Activated B cell treated with CpG ODN at 0.5 μM for 24 hours (primary cell): ENCODE measurements around the gene RECQL5. TPM values are rescaled to one million over a fixed set of nuclear protein-coding genes. Genes with fewer than 3 reads are reported as not detected.
A peak's percentile ranks its signal among the peaks of the same experiment; 100 is the strongest.

Source experiments
- ATAC-seq: fragments of 200-7000 bp; cut with Tn5 transposase; one replicate; pipeline ENCODE4 v1.10.0; 2021; ENCODE audit warnings: low read depth, mild to moderate bottlenecking, moderate library complexity
- CTCF ChIA-PET: fragments of 350-600 bp; sonication (Branson Sonifier 250); formaldehyde crosslinking; loops from one replicate; lab custom pipeline; 2021; ENCODE audit warnings: antibody characterized with exemption; lab: Charles Lee
- POLR2A ChIA-PET: fragments of 350-600 bp; sonication (Branson Sonifier 250); formaldehyde crosslinking; loops from one replicate; lab custom pipeline; 2021; ENCODE audit warnings: antibody characterized with exemption; lab: Charles Lee
- DNase-seq: peaks from one replicate; pipeline ENCODE4 v3.0.0; 2022
- H3K27ac Mint-ChIP-seq: one replicate; pipeline ENCODE4 v1.8.0; 2020; ENCODE audit warnings: mixed read lengths
- H3K27me3 Mint-ChIP-seq: one replicate; pipeline ENCODE4 v1.8.0; 2021; ENCODE audit warnings: mixed read lengths
- H3K36me3 Mint-ChIP-seq: one replicate; pipeline ENCODE4 v1.8.0; 2021; ENCODE audit warnings: low read depth, mixed read lengths
- H3K4me1 Mint-ChIP-seq: one replicate; pipeline ENCODE4 v1.8.0; 2021; ENCODE audit warnings: mixed read lengths
- H3K4me3 Mint-ChIP-seq: one replicate; pipeline ENCODE4 v1.8.0; 2020; ENCODE audit warnings: mild to moderate bottlenecking, mixed read lengths
- H3K9me3 Mint-ChIP-seq: one replicate; pipeline ENCODE4 v1.8.0; 2020; ENCODE audit warnings: mixed read lengths
- intact Hi-C: fragments of 100-400 bp; cut with micrococcal nuclease; formaldehyde crosslinking; loops from one replicate; pipeline ENCODE4 v1.15.1; 2024
- total RNA-seq: library from RNA; stranded (reverse); gene quantifications from 2 replicates; pipeline ENCODE4 v1.2.3, GENCODE V29; 2022
- TF ChIP-seq, protein P1 (sequence below): fragments of 200-600 bp; IDR thresholded peaks from one replicate; pipeline ENCODE4 v1.8.0; 2022; ENCODE audit warnings: antibody characterized with exemption, mild to moderate bottlenecking

Gene RECQL5
- total RNA-seq, 1 donor from 2014 or later: 65.4 TPM

DNA sequence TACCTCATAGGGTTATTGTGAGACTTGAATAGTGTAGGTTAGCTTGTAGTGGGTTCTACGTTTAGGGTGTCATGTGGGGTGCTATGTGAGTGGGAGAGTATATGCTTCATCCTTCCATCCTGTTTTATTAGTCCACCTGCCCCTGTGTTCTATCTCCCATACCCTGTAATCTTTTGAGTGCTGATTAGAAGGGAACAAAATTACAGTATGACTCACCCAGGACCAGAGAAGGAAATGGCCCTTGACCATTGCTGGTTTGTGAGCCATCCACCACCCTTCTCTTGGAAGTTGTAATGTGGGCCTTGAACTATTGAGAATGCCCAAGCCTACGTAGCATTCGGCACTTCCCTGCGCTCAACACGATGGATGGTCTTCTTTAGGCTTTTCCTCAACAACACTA, 17.3 kb upstream of the RECQL5 start:
- DNase-seq (no peak), ATAC-seq (no peak)
- Mint-ChIP-seq H3K36me3 (peaks cover 57% of the 10 kb centered on the region), H3K27ac (peak overlapping the region; percentile 11), H3K4me3 (no peak overlapping the region), H3K4me1 (peaks cover 55% of the 10 kb centered on the region), H3K27me3 (no peaks in the 10 kb centered on the region), H3K9me3 (no peaks in the 10 kb centered on the region)
- ChIA-PET CTCF (interaction anchor here (0.8 to 2.0 kb wide), 5 partner anchors 9 to 69 kb away, joined by 3 to 9 read pairs (median 5); partner anchors contain the start of gene SMIM5), POLR2A (no interaction called here)
- TF ChIP-seq, protein P1, sequence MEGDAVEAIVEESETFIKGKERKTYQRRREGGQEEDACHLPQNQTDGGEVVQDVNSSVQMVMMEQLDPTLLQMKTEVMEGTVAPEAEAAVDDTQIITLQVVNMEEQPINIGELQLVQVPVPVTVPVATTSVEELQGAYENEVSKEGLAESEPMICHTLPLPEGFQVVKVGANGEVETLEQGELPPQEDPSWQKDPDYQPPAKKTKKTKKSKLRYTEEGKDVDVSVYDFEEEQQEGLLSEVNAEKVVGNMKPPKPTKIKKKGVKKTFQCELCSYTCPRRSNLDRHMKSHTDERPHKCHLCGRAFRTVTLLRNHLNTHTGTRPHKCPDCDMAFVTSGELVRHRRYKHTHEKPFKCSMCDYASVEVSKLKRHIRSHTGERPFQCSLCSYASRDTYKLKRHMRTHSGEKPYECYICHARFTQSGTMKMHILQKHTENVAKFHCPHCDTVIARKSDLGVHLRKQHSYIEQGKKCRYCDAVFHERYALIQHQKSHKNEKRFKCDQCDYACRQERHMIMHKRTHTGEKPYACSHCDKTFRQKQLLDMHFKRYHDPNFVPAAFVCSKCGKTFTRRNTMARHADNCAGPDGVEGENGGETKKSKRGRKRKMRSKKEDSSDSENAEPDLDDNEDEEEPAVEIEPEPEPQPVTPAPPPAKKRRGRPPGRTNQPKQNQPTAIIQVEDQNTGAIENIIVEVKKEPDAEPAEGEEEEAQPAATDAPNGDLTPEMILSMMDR: no peak
- intact Hi-C loops: no loop called here

DNA sequence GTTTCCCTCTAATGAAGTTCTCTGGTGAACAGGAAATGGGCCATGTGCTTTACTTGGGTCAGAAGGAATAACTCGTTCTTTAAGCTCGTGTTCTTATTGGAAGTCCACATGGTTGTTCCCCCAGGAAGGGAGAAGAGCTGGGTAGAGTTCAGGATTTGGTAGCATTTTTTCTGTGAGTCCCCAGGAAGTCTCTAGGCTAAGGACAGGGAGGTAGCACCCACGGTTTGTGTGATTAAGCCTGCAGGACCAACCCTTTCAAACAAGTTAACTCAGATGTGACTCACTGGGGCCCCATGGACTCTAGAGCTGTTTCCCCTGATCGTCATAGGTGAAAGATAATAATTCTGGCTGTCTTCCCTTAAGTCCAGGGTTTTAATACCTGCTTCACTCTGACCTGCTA, 16.6 kb upstream of the RECQL5 start:
- ChIA-PET CTCF (interaction anchor here (0.8 to 2.0 kb wide), 5 partner anchors 9 to 70 kb away, joined by 3 to 9 read pairs (median 5); partner anchors contain the start of gene SMIM5), POLR2A (interaction anchor here (0.8 kb wide), 1 partner anchor 79 kb away, joined by 3 read pairs; no protein-coding TSS in a partner anchor)
- H3K9me3 Mint-ChIP-seq: no peaks in the 10 kb centered on the region
- ATAC-seq (no peak), DNase-seq (no peak)
- no peaks in the 10 kb centered on the region for H3K27me3 Mint-ChIP-seq
- intact Hi-C loops: no loop called here
- TF ChIP-seq, protein P1: no peak
- peak overlapping the region; percentile 46 for H3K27ac Mint-ChIP-seq
- H3K4me3 Mint-ChIP-seq: no peak overlapping the region
- peaks cover 53% of the 10 kb centered on the region for H3K4me1 Mint-ChIP-seq
- peaks cover 60% of the 10 kb centered on the region for H3K36me3 Mint-ChIP-seq

DNA sequence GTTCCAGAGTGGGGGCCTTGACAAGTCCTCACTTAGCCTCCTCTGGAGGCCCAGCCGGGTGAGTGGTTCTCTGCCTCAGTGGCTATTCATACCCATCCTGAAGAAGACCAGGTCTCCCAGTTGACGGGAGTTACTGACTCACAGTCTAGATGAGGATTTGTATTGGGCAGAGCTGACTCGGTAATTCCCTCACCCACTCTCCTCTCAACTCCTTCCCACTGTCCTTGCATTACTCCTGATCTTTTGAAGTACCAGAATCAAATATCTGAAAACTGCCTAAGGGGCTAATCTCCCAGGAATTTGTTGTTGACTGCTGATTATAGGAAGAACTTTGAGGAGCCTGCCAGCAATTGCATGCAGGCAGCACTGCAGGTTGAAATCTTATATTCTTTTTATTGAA, 14.3 kb upstream of the RECQL5 start:
- H3K27ac Mint-ChIP-seq: no peak overlapping the region
- TF ChIP-seq, protein P1: no peak
- peaks cover 60% of the 10 kb centered on the region for H3K36me3 Mint-ChIP-seq
- intact Hi-C loops: no loop called here
- no peaks in the 10 kb centered on the region for H3K9me3 Mint-ChIP-seq
- ChIA-PET CTCF (interaction anchor here (1.5 to 1.7 kb wide), 2 partner anchors 10 to 28 kb away, joined by 3 to 5 read pairs; no protein-coding TSS in a partner anchor), POLR2A (interaction anchor here (1.1 kb wide), 1 partner anchor 13 kb away, joined by 3 read pairs; no protein-coding TSS in a partner anchor)
- no peaks in the 10 kb centered on the region for H3K27me3 Mint-ChIP-seq
- no peak for DNase-seq
- H3K4me3 Mint-ChIP-seq: no peak overlapping the region
- peaks cover 46% of the 10 kb centered on the region for H3K4me1 Mint-ChIP-seq
- no peak for ATAC-seq

DNA sequence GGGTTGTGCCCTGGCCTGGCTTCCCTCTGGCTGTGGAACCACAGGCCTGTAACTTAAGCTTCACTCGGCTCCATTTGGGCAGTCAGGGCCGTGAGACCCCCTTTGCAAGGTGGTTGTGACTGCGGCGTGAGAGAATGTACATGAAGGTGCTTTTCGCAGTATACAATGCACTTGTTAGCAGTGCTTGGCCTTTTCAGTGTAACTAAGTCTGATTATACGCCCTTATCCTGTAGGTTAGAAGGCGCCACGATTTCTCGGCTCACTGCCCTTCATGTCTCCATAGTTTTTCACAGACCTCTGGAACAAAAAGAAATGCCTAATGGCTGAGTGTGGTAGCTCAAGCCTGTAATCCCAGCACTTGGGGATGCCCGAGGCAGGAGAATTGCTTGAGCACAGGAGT, 13.5 kb upstream of the RECQL5 start:
- intact Hi-C loops: no loop called here
- no peak overlapping the region for H3K4me3 Mint-ChIP-seq
- POLR2A ChIA-PET: no interaction called here
- peaks cover 58% of the 10 kb centered on the region for H3K36me3 Mint-ChIP-seq
- H3K4me1 Mint-ChIP-seq: peaks cover 39% of the 10 kb centered on the region
- DNase-seq (no peak), ATAC-seq (no peak)
- H3K27me3 Mint-ChIP-seq: no peaks in the 10 kb centered on the region
- CTCF ChIA-PET: interaction anchor here (1.5 to 1.7 kb wide), 2 partner anchors 9 to 28 kb away, joined by 3 to 5 read pairs; no protein-coding TSS in a partner anchor
- H3K27ac Mint-ChIP-seq: no peak overlapping the region
- no peaks in the 10 kb centered on the region for H3K9me3 Mint-ChIP-seq
- TF ChIP-seq, protein P1: no peak

DNA sequence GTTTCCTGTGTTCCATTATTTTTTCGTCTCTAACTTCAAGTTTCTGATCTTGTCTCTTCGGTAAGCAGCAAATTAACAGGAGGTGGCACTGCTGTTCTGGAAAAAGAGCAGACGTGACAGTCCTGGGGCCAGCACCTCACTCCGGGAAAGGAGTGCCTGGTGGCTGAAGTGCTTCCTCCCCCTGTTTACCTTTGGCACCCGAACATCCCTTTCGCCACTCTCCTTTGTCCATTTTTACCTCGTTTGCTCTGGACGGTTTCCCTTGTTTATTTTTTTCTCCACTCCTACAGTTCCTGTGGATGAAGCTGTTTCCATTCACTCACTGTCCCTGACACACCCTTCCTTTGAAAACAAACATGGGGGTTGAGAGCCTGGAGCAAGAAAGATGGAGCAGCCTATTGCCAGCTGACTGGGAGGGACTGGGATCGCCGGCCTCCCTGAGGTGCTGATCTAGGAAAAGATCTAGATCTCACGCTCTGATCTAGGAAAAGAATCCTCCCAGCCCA, 12.8 kb upstream of the RECQL5 start:
- H3K9me3 Mint-ChIP-seq: no peaks in the 10 kb centered on the region
- no peaks in the 10 kb centered on the region for H3K27me3 Mint-ChIP-seq
- H3K4me3 Mint-ChIP-seq: no peak overlapping the region
- peaks cover 37% of the 10 kb centered on the region for H3K4me1 Mint-ChIP-seq
- TF ChIP-seq, protein P1: no peak
- intact Hi-C loops: no loop called here
- CTCF ChIA-PET: interaction anchor here (1.7 kb wide), 1 partner anchor 8 kb away, joined by 5 read pairs; no protein-coding TSS in a partner anchor
- DNase-seq: no peak
- ATAC-seq: no peak
- peak overlapping the region; percentile 72 for H3K27ac Mint-ChIP-seq
- POLR2A ChIA-PET: no interaction called here
- H3K36me3 Mint-ChIP-seq: peaks cover 54% of the 10 kb centered on the region
